SK-N-SH treated with all-trans-retinoic acid at 6 μM for 48 hours (cell line): ENCODE results near the gene EBP.

Experiments
- ARNTL ChIP-seq: fragments of 450-650 bp; formaldehyde crosslinking; IDR thresholded peaks from 2 replicates; pipeline ENCODE4 v1.5.0; 2020; ENCODE audit warnings: low read depth, mild to moderate bottlenecking, moderate library complexity, borderline replicate concordance
- ZNF8 ChIP-seq: fragments of 450-650 bp; formaldehyde crosslinking; IDR thresholded peaks from 2 replicates; pipeline ENCODE4 v1.5.0; 2020; ENCODE audit warnings: mild to moderate bottlenecking, moderate library complexity

DNA sequence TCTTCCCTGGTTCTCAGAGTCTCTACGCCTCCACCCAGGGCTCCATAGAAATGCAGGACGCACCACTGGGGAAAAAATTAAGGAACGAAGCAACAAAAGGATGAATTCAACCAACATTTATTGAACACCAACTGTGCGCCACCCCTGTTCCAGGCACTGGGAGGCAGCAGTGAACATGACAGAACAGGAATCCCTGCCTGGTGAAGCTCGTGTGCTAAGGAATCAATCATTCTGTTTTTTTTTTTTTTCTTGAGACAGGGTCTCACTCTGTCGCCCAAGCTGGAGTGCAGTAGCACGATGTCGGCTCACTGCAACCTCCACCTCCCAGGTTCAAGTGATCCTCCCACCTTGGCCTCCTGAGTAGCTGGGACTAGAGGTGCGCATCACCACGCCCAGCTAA, 47.5 kb upstream of the EBP start:
- TF ChIP-seq ARNTL (CRISPR knock-in tag), result no peak
- TF ChIP-seq ZNF8 (CRISPR knock-in tag), result no peak
